Head of caudate nucleus (tissue), 42 donors: ENCODE data around the gene FARP1.

Experiments
- DNase-seq, 42 donors: peaks; one replicate each; pipeline versions ENCODE4 v3.0.0 to v3.0.0-alpha.2; 2020 to 2021; ENCODE audit warnings: mixed read lengths in 7 of 42
- intact Hi-C: fragments of 100-400 bp; cut with DNase I; formaldehyde crosslinking; loops from one replicate; pipeline ENCODE4 v1.15.0; 2022

FARP1 gene

DNA sequence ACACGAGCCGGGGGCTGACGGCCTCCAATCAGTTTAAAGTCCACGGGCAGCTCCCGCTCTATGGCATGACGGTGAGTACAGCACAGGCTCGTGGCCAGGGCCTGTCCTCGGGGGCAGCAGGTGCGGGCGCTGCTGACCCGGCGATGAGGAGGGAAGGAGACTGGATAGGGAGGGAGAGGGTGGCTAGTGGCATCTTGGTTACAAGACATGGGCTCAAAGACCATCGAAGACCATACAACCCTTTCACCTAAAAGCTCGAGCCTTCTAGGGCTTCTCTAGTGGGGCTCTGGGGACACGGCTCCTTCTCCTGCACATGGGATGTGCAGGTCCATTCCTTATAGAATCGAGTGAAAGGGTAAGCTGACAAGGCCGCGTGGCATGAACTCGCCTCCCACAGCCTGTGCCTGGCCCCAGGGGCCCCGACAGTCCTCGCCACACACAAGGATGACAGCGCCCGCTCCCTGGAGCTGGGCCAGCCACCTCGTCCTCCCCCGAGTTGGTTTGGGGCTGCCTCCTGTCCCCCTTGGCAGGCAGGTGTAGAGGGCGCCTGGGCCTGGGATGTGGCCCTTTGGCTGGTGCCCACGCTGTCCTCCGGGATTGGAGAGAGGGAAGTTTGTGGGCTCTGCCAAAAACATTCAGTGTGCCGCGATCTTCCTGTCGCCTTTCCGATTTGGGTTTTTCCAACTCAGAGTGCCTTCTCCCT lies 296.4 kb downstream of the FARP1 start:
- intact Hi-C loops: no loop called here
- DNase-seq: no peak

DNA sequence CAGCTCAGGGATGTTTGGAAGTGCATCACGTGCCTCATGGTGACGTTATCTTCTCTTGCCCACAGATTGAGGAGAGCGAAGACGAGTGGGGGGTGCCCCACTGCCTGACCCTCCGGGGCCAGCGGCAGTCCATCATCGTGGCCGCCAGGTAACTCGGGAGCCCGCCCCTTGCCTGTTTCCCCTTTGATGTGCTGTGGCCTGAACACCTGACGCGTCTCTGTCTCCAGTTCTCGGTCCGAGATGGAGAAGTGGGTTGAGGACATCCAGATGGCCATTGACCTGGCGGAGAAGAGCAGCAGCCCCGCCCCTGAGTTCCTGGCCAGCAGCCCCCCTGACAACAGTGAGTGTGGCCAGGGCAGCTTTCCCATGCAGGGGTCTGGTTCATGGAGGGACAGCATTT lies 297.0 kb downstream of the FARP1 start:
- DNase-seq: no peak
- intact Hi-C loops: no loop called here

DNA sequence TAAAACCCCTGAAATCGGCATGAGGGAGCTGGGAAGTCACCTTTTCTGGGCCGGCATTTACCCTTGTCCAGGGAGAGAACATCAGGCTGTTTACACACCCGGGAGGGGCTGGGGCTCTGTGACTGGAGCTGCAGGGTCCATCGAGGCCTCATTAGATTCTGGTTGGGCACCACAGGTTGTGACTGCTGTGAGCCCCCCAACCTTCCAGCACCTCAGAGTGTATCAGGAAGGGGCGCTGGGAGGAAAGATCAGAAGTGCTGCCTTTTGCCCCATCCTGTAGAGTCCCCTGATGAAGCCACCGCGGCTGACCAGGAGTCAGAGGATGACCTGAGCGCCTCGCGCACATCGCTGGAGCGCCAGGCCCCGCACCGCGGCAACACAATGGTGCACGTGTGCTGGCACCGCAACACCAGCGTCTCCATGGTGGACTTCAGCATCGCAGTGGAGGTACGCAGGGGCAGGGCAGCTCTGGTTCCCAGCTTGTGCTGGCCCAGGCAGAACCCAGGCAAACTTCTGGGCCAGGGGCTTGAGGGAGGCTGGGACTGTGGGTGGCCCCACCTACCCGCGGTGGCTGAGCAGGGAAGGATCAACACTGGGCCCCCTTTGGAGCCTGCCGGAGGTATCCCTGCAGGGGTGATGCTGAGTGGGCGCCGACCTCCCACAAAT lies 297.6 kb downstream of the FARP1 start:
- intact Hi-C loops: no loop called here

DNA sequence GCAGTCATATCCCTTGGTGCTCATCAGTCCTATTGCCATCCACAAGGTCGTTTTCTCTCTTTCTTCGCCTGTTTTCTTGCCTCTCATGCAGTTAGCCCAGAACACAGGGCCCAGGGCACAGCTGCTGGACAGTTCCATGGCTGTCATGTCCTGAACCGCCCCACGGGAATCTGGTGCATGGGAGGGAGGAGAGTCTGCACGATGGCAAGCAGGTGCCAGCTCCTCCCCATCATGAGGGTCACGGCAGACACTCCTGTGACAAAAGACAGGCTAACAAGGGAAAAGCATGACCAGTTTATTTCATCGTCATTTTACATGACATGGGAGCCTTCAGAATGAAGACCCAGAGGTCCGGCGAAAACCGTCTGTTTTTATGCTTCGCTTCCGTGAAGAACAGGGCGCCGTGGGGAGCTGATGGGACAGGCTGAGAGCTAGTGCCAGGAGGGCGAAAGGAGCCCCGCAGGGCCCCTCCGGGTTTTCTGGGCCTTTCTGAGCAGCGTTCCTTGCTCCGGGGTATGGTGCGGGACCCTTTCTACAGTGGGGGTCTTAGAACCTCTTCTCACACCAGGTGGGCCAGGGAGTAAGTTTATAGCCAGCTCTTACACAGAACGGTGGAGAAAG lies 298.3 kb downstream of the FARP1 start:
- DNase-seq: no peak
- intact Hi-C loops: no loop called here

More for the DNA sequence above, 297.6 kb downstream of the FARP1 start:
- DNase-seq: no peak

DNA sequence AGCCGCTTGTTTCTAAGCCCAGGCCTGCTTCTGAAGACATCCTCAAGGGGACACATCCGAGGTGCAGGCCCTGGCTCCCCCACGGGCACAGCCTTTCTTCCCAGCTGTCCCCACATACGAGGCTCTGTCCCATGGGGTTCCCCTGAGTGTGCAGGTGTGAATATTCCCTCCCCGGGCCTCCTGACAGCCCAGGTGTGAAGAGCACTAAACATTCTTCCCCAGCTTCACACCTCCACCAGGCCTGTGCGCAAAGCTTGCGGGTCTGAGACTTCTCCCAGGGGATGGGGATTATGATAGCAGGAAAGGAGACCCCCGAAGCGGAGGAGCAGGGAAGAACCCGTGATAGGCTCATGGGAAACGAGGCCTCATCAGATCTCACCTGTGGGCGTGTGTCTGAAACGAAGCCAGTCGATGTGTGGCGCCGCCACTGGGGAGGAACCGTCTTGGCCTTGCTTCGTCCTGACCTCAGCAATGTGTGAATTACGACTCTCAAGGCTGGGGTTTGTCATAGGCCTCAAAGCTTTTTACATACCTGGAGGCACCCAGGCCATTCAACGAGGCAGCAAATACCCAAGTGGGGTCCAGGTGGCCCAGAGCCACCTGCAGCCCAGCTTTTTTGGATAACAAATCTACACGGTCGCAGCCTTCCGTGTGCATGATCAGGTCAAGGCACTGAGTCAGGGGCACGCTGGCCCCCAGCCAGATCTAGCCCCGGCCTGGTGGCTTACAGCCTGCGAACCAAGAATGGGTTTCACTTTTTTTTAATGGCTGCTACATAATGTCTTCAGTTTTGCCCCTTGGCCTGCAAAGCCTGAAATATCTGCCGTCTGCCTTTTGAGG lies 299.7 kb downstream of the FARP1 start:
- no peak for DNase-seq
- intact Hi-C loops: no loop called here

DNA sequence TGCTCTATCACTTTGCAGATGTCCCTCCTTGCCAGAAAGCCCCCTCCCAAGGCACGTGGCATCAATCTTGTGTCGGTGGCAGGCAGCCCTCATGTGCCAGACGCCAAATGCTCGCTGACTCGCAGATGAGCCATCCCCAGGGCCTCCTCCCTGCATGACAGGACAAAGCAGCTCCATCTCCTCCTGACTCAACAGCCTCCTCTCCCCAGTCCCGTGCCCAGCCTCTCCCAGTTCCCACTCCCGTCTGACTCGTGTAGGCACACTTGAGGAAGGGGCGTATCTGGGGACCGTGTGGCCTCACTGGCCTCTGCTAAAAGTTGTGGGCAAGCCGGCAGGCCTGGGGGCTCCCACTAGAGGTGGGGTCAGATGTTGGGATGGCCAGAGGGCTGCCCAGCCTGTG lies 300.4 kb downstream of the FARP1 start:
- DNase-seq: no peak
- intact Hi-C loops: no loop called here

DNA sequence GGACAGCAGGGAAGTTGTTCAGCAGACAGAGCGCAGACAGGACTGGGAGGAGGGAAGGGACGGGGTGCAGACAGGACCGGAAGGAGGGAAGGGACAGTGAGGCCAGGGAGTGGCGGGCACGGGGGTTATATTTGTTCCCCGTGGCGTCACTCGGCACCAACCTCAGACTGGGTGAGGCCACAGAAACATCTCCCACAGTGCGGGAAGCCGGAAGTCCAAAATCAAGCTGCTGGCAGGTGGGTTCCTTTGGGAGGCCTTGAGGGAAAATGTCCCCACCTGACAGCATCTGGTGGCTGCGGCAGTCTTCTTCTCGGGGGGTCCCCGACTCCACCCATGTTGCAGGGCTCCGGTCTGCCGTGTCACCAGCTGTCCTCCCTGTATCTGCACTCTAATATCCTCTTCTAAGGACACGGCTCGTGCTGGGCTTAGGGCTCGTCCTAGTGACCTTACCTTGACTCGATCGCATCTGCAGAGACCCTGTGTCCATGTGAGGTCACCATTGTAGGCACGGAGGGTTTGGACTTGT lies 301.0 kb downstream of the FARP1 start:
- intact Hi-C loops: no loop called here
- DNase-seq: no peak

DNA sequence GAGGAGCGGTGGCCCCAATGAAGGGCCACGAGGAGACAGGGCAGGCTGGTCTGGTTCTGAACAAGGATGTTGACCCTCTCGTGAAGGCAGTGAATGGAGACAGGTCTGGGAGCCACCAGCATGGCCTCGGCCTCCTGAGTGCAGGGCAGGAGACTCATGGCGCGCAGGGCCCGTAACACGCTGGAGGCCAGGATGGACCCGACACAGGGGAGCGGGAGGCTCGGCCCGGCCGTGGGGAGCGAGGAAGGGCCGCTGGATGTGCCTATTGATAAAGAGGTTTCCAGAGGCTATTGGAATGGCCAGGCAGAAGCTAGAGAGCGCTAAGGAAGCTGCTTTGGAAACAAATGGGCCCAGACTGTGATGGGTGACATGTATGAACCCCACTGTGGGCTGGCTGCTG lies 301.5 kb downstream of the FARP1 start:
- intact Hi-C loops: no loop called here
- DNase-seq: no peak

DNA sequence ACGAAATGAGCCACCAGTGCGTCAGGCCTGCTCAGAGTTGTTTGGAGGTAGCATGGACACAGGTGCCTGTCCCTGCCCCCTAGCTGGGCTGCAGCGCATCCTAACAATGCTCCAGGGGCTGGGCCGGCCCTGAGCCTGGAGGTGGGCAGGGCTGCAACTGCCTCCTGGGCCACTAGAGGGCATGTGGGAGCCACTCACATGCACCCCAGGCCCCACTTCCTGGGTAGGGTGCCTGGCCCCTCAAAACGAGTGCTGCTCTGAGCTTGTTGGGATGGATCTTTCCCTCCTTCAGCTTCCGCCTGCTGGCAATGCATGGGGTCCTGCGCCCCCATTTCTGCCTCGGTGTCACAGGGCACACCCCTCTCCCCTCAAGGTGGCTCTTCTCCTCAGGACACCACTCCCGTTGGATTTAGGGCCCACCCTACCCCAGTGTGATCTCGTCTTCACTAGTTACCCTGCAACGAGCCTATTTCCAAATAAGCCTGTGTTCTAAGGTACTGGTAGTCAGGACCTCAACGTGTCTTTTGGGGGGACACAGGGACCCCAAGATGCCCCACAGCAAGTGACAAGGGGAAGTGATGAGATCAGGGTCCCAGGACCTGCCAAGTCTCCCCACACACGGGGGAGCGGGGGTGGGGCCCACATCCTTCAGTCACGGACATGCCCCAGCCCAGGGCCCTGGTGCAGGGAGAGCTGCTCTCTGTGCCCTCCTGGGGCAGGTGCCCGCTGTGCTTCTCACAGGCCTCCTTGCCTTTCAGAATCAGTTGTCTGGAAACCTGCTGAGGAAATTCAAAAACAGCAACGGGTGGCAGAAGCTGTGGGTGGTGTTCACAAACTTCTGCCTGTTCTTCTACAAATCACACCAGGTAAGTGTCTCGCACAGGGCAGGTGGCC lies 302.7 kb downstream of the FARP1 start:
- DNase-seq: peak; percentile 44 to 88 (median 69)
- intact Hi-C loops: loop anchor here (5.0 kb wide), 2 partner anchors 207 to 227 kb away; no protein-coding TSS in a partner anchor

DNA sequence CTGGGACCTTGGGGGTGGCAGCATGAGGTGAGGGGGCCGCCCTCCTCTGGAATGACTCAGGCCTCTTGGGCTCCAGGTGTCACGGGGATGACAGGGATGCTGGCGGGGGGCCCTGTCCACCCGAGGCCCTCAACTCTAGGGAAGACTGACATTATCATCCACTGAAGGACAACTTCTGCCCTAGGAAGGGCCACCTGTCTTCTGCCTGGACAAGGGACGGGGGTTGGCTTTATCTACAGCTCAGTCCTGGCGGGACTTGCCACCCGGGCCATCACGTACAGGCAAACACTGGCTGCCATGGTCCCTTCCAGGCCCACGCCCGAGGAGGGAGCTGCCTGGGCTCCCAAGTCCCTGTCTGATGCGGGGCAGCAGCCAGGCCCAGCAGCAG lies 303.3 kb downstream of the FARP1 start:
- no peak for DNase-seq
- intact Hi-C loops: loop anchor here (5.0 kb wide), 2 partner anchors 206 to 226 kb away; no protein-coding TSS in a partner anchor

DNA sequence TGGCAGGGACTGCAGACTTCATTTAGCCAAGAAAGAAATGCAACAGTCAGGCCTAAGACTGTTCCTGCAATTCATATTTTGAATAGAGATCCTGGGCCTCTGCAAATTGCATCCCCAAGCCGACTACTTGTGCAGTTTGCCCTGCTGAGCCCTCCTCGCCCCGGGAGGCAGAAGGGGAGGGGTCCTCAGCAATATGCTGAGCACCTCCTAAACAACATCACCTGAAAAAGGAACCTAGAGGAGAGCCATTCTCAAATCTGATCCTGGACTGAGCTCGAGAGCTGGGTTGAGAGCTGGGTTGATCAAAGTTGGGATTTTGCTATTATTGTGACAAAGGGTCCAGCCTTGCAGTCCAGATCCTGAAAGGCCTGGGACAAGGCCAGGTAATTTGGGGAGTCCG lies 304.2 kb downstream of the FARP1 start:
- intact Hi-C loops: loop anchor here (5.0 kb wide), 2 partner anchors 205 to 225 kb away; no protein-coding TSS in a partner anchor
- DNase-seq: no peak

DNA sequence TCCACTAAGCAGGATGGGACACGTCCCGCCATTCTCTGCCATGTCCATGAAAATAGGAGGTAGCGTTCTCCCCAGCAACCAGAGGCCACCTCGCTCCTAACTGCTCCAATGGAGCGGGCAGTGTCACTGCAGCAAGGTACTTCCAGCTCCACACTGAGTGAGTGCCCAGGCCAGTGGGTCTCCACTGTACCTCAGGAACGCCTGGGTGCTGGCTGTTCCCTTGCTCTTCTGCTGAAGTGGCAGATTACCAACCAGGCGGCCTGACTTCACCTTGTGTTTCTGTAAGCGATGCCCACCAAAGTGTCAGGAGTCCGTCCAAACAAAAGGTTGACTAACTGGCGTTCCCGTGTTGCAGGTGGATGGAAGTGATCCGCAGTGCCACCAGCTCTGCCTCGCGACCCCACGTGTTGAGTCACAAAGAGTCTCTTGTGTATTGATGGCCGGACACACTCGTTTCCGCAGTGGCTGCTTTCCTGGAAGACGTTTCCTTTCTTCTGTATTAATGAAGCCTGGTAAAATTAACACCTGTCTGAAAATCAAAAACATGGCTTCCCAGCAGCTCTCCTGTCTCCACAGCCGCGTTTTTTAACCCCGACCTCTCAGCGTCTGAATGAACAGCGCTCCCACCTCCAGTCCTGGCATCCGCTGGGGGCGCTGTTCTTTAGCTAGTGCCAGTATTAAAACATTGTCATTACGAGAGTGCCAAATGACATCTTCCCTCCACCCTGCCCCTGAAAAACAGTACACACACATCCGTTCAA lies 305.2 kb downstream of the FARP1 start:
- intact Hi-C loops: loop anchor here (5.0 kb wide), 2 partner anchors 204 to 224 kb away; no protein-coding TSS in a partner anchor
- DNase-seq: peak; percentile 66 to 93 (median 83)

DNA sequence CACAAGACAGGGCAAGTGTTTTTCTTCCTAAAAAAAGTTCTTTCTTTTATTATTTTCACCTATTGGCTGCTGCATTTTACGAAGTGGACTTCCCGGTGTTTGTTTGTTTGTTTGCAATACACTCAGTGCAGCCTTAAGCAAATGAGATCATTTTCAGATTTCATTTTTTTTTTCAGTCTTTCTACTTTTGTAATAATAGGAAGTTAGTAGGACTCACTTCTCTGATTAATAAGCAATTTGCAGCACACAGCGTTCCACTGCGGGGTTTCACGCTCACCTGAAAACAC lies 305.7 kb downstream of the FARP1 start:
- intact Hi-C loops: loop anchor here (5.0 kb wide), 2 partner anchors 204 to 224 kb away; no protein-coding TSS in a partner anchor

DNA sequence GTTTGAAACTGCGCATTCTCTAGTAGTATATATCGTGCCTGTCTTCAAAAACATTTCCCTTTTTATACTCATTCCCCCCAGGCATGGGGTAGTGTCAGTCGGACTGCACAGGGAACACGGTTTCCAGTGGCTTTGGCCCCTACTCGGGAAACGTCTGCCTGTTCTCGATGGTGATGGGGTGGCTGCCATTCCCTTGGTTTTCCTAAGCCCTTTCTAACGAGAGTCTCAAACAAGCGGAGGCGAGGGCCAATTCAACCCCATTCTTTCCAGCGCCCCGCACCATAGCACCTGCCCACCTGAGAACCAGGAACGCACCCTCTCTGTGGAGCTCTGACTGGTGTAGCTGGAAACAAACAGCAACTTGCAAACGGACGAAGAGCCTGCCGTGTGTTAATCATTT lies 306.4 kb downstream of the FARP1 start:
- no peak for DNase-seq
- intact Hi-C loops: loop anchor here (5.0 kb wide), 2 partner anchors 203 to 223 kb away; no protein-coding TSS in a partner anchor

More for the DNA sequence above, 305.7 kb downstream of the FARP1 start:
- DNase-seq: no peak

DNA sequence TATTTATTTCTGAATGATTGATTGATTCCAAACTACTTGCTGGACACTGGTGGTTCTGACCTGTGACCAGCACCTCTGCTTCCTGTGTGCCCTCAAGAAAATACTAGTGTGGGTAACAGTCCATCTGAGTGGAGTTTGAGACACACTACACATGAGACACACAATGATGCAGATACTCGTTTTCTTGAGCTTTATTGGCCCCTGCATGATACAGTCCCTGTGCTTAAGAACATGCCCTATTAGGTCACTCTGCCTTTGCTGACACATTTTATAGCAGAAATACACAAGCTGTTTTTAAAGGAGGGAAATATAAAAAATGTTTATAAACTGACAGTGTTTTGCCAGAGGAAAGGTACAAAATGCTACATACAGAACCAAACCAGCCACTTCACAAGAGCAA lies 307.1 kb downstream of the FARP1 start:
- intact Hi-C loops: loop anchor here (2.0 kb wide), 1 partner anchor 127 kb away; the partner anchor contains the start of gene STK24
- DNase-seq: no peak

DNA sequence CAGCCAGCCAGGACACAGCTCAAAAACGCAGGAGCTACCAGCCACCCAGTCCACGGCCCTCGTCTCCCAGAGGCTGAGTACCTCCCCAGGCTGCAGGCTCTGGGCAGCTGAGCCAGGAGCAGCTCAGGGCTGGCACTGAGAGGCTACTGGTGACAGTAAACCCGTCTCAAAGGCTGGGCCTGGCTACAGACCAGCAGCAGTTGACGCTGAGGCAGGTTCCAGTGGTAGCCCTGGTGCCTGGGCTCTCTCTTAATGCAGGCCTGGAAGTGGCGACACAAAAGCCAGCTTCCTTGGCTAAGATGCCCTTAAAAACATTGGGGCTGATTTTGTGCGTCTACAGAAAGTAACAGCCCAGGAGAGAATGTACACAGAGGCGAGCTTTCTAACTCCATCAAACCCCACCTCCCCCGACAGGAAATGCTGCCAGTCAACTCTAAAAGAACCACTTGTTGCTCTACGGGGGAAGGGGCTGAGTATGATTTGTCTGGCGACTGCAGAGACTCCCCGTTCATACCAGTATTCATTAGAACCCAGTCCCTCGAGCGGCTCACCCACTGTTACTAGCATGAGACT lies 307.7 kb downstream of the FARP1 start:
- intact Hi-C loops: loop anchor here (2.0 kb wide), 1 partner anchor 126 kb away; the partner anchor contains the start of gene STK24
- DNase-seq: peak in 30 of 42 donors; percentile 24 to 74 (median 54)
